Heart left ventricle (tissue), 16 donors: ENCODE results near the gene BANK1. TPM values are rescaled to one million over a fixed set of nuclear protein-coding genes. Genes with fewer than 3 reads are reported as not detected.
A peak's percentile ranks its signal among the peaks of the same experiment; 100 is the strongest.

ENCODE experiments used
- ATAC-seq, 4 donors: fragments of 200-7000 bp; cut with Tn5 transposase; one replicate each; pipeline ENCODE4 v1.9.1; 2020 to 2022; ENCODE audit warnings: moderate library complexity in 4 of 4, mild to moderate bottlenecking in 3 of 4, moderate number of reproducible peaks in 1 of 4
- DNase-seq, 5 donors: peaks; one replicate each; pipeline ENCODE4 v3.0.0-alpha.2; 2020
- H3K27ac ChIP-seq, 12 donors: fragments of 200-600 bp; sonication (generic) in 4 of 12; one replicate each; pipeline versions ENCODE4 v1.5.0 to v1.8.0; 2016 to 2022; ENCODE audit warnings: mild to moderate bottlenecking in 2 of 12
- H3K27me3 ChIP-seq, 9 donors: fragments of 200-600 bp; sonication (generic) in 2 of 9; one replicate each; pipeline versions ENCODE4 v1.5.1 to v1.8.0; 2016 to 2022; ENCODE audit warnings: mild to moderate bottlenecking in 3 of 9
- H3K36me3 ChIP-seq, 9 donors: fragments of 200-600 bp; sonication (generic) in 2 of 9; one replicate each; pipeline versions ENCODE4 v1.5.0 to v1.8.0; 2018 to 2022; ENCODE audit warnings: mild to moderate bottlenecking in 2 of 9
- H3K4me1 ChIP-seq, 12 donors: fragments of 200-600 bp; sonication (generic) in 4 of 12; one replicate each; pipeline versions ENCODE4 v1.5.0 to v1.8.0; 2016 to 2022; ENCODE audit warnings: mild to moderate bottlenecking in 3 of 12
- H3K4me3 ChIP-seq, 12 donors: fragments of 200-600 bp; sonication (generic) in 4 of 12; one replicate each; pipeline versions ENCODE4 v1.5.0 to v1.8.0; 2017 to 2022; ENCODE audit warnings: mild to moderate bottlenecking in 9 of 12, moderate library complexity in 4 of 12
- H3K9me3 ChIP-seq, 12 donors: fragments of 200-600 bp; sonication (generic) in 4 of 12; one replicate each; pipeline versions ENCODE4 v1.5.0 to v1.8.0; 2016 to 2022; ENCODE audit warnings: mild to moderate bottlenecking in 1 of 12
- CTCF ChIP-seq, 12 donors: fragments of 200-600 bp; sonication (generic) in 4 of 12; IDR thresholded peaks; one replicate each; pipeline versions ENCODE4 v1.5.0 to v1.8.0; 2018 to 2022; ENCODE audit warnings: antibody characterized with exemption in 12 of 12, mild to moderate bottlenecking in 5 of 12
- POLR2A ChIP-seq, 2 donors: fragments of 450-650 bp; IDR thresholded peaks; one replicate each; pipeline ENCODE4 v1.6.1; 2017; ENCODE audit warnings: antibody characterized with exemption in 2 of 2, mild to moderate bottlenecking in 2 of 2, moderate library complexity in 2 of 2
- WGBS, 4 donors: extraction: QIAGEN DNeasy Blood & Tissue Kit in 2 of 4; methylation state at CpG; one replicate each; pipeline versions ENCODE4 v1.1.5 to v1.1.7; 2013 to 2018; 5-methylcytosine and 5-hydroxymethylcytosine counted together
- intact Hi-C, 10 donors: fragments of 100-400 bp; cut with DNase I; formaldehyde crosslinking; loops; one replicate each; pipeline versions ENCODE4 v1.11.1 to v1.14.2; 2022
- polyA plus RNA-seq, 2 donors: library from polyadenylated mRNA; stranded (reverse); fragments of 200-250 nt; gene quantifications; one replicate each; pipeline ENCODE4 v1.2.3, GENCODE V29; 2013
- total RNA-seq, 9 donors: library from RNA; depleted of rRNA in 2 of 9; stranded (reverse); fragments of >200 nt in 2 of 9; fragmentation: NEBNext Ultra II Directional in 3 of 9; extraction: Animal tissue kit (Norgen Biotek cat#: 25700) in 3 of 9; gene quantifications; one replicate each; pipeline versions ENCODE4 v1.1.0 to v1.2.4, GENCODE V29; 2016 to 2023
- donor health status: ischemic (EF 13 %, LVEDD 7.1; RV severe dilation, severe dysfunction).
- donor health status: healthy with polysubstance abuse.
- donor health status: DM: no; HTN: yes; CAD: no.
- donor health status: DM: no; HTN: no; CAD: no.
- donor health status: ischemic (EF 25% LVEDD 6.9; RV normal size, moderate dysfunction).
- donor health status: ischemic (EF 25% LVEDD 5.7; RV mildly dilated, moderate dysfunction).
- donor health status: healthy.
- donor health status: DM: yes; HTN: yes; CAD: no.
- donor health status: ischemic (EF 35%, LVEDD 5.7; RV mildly dilated, moderate dysfunction).
- donor health status: nonischemic (EF 11% LVEDD 7.7; RV severe dilation, severe dysfunction).
- donor health status: DM: yes; HTN: yes; CAD: no.
- donor health status: PGD.
- donor health status: ischemic (EF 29% LVEDD 5.4; RV normal size, mild dysfunction).
- donor health status: nonischemic (EF 23%, LVEDD 6.1; RV moderate dilation, normal function).

Gene BANK1
- total and polyA plus RNA-seq, 11 donors, result 0.08 to 2.7 (median 0.46) TPM; not detected in 4

- DNase-seq, result no peak
- peaks cover 0 to 5% (median 0%) of the 10 kb centered on the region in 12 donors for H3K9me3 ChIP-seq
- no peak overlapping the region for H3K4me3 ChIP-seq
- no peaks in the 10 kb centered on the region for H3K36me3 ChIP-seq
- H3K27me3 ChIP-seq, result no peaks in the 10 kb centered on the region
- 64 to 68% (median 67%) methylated on average over 5 of the region's 5 CpGs for WGBS, 4 donors
- TF ChIP-seq POLR2A (IDR thresholded peaks at IDR 0.05), result no peak
- TF ChIP-seq CTCF (IDR thresholded peaks at IDR 0.05), result no peak
- no peak overlapping the region for H3K27ac ChIP-seq
- H3K4me1 ChIP-seq, result peaks cover 0 to under 1% (median 0%) of the 10 kb centered on the region in 12 donors
- no peak for ATAC-seq
- intact Hi-C loops, result no loop called here
Observed at GRCh38 chr4:101987623-101988243, 197.2 kb downstream of the BANK1 start.

GRCh38 chr4:101989551-101989950 lies 199.0 kb downstream of the BANK1 start:
- H3K36me3 ChIP-seq, result no peaks in the 10 kb centered on the region
- no peak overlapping the region for H3K27ac ChIP-seq
- ATAC-seq, result no peak
- peaks cover 0 to 14% (median 0%) of the 10 kb centered on the region in 12 donors for H3K4me1 ChIP-seq
- H3K27me3 ChIP-seq, result no peaks in the 10 kb centered on the region
- intact Hi-C loops, result no loop called here
- no peak overlapping the region for H3K4me3 ChIP-seq
- DNase-seq, result no peak
- 67 to 85% (median 80%) methylated on average over 3 of the region's 3 CpGs for WGBS, 4 donors
- peaks cover 0 to 5% (median 0%) of the 10 kb centered on the region in 12 donors for H3K9me3 ChIP-seq
- no peak for TF ChIP-seq CTCF (IDR thresholded peaks at IDR 0.05)
- no peak for TF ChIP-seq POLR2A (IDR thresholded peaks at IDR 0.05)

GRCh38 chr4:101992446-101992845 lies 201.9 kb downstream of the BANK1 start:
- WGBS, 4 donors, result 88 to 94% (median 91%) methylated on average over 2 of the region's 2 CpGs
- Histone ChIP-seq H3K27me3 (no peaks in the 10 kb centered on the region), H3K9me3 (peaks cover 0 to 9% (median 0%) of the 10 kb centered on the region in 12 donors), H3K27ac (peak overlapping the region in 1 of 12 donors; percentile 47), H3K4me3 (no peak overlapping the region), H3K4me1 (peaks cover 0 to 14% (median 0%) of the 10 kb centered on the region in 12 donors), H3K36me3 (no peaks in the 10 kb centered on the region)
- DNase-seq, result no peak
- TF ChIP-seq CTCF (IDR thresholded peaks at IDR 0.05), result no peak
- TF ChIP-seq POLR2A (IDR thresholded peaks at IDR 0.05), result no peak
- intact Hi-C loops, result no loop called here
- no peak for ATAC-seq

- H3K27ac ChIP-seq, result peak overlapping the region in 4 of 12 donors; percentile 1 to 47 (median 23)
- no peak overlapping the region for H3K4me3 ChIP-seq
- 57 to 71% (median 68%) methylated on average over 5 of the region's 5 CpGs for WGBS, 4 donors
- DNase-seq (no peak), ATAC-seq (no peak)
- no peaks in the 10 kb centered on the region for H3K36me3 ChIP-seq
- peaks cover 0 to 9% (median 0%) of the 10 kb centered on the region in 12 donors for H3K9me3 ChIP-seq
- intact Hi-C loops, result no loop called here
- H3K27me3 ChIP-seq, result no peaks in the 10 kb centered on the region
- peaks cover 0 to 14% (median 0%) of the 10 kb centered on the region in 12 donors for H3K4me1 ChIP-seq
- TF ChIP-seq CTCF (IDR thresholded peaks at IDR 0.05), result no peak
- no peak for TF ChIP-seq POLR2A (IDR thresholded peaks at IDR 0.05)
Observed at GRCh38 chr4:101993002-101993841, 202.7 kb downstream of the BANK1 start.
